Activated naive CD8-positive, alpha-beta T cell treated with anti-CD3 and anti-CD28 coated beads, Interleukin-2, amount 50 U/mL, for 16 hours (primary cell): ENCODE results near the gene WNK2.

ENCODE experiments used
- DNase-seq: peaks from one replicate; pipeline ENCODE4 v3.0.0-alpha.2; 2020; ENCODE audit warnings: low read depth, low spot score

Gene WNK2

DNA sequence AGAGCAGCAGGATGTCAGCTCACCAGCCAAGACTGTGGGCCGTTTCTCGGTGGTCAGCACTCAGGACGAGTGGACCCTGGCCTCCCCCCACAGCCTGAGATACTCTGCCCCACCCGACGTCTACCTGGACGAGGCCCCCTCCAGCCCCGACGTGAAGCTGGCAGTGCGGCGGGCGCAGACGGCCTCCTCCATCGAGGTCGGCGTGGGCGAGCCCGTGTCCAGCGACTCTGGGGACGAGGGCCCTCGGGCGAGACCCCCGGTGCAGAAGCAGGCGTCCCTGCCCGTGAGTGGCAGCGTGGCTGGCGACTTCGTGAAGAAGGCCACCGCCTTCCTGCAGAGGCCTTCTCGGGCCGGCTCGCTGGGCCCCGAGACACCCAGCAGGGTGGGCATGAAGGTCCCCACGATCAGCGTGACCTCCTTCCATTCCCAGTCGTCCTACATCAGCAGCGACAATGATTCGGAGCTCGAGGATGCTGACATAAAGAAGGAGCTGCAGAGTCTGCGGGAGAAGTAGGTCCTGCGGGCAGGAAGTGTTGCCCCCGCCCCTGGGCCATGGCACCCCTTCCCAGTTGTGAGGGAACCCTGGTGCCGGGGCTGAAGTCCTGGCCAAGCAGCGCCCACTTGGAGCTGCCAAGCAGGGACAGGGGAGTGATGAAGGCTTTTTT is 108.9 kb downstream of the WNK2 start:
- no peak for DNase-seq

DNA sequence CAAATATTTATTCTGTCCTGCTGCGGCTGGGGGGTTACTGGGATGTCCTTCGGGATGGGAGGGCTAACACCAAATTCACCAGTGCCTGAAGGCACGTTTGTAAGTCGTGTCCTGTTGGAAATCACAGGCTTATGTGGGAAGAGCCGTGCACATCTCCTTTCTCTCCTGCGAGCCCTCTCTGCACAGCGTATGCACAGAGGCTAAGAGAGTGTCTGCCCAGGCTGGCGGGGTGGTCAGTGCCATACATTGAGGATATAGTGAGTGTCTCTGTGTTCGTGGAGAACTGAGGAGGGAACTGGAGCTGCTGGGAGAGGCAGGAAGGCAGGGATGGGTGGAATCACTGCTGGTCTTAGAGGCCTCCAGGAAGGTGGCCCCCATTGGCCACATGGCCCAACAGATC is 110.1 kb downstream of the WNK2 start:
- no peak for DNase-seq

DNA sequence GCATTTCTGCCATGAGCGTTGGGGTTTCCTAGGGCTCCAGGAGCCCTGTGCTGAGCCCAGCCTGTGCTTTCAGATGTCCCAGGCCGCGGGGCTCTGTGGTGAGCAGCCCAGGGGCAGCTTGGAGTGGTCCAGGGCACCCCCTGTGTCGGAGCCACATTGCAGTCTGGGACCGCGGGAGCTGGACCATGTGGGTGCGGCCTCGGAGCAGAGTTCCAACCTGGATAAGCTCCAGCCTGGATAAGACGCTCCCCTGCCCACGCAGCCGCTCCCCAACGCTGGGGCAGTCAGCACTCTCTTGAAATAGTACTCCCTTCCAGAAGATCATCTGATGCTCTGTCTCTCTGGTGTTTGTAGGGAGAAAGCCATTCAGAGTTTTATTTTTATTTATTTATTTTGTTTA is 111.1 kb downstream of the WNK2 start:
- DNase-seq = no peak

DNA sequence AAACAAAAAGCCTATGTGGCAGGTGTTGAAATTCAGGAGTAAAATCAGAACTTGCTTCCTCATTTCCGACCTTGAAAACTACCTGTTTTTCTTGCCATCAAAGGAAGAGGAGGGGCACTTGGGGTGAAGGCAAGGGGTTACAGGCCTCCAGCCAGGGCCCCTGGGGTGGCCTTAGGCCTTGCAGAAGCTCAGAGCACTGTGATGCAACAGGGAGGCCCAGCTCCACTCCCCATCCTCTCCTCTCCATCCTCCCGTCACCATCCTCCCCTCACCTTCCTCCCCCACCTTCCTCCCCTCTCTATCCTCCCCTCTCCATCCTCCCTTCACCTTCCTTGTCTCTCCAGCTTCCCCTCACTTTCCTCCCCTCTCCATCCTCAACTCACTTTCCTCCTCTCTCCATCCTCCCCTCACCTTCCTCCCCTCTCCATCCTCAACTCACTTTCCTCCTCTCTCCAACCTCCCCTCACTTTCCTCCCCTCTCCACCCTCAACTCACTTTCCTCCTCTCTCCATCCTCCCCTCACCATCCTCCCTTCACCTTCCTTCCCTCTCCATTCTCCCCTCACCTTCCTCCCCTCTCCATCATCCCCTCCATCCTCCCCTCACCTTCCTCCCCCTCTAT is 111.6 kb downstream of the WNK2 start:
- DNase-seq = no peak

DNA sequence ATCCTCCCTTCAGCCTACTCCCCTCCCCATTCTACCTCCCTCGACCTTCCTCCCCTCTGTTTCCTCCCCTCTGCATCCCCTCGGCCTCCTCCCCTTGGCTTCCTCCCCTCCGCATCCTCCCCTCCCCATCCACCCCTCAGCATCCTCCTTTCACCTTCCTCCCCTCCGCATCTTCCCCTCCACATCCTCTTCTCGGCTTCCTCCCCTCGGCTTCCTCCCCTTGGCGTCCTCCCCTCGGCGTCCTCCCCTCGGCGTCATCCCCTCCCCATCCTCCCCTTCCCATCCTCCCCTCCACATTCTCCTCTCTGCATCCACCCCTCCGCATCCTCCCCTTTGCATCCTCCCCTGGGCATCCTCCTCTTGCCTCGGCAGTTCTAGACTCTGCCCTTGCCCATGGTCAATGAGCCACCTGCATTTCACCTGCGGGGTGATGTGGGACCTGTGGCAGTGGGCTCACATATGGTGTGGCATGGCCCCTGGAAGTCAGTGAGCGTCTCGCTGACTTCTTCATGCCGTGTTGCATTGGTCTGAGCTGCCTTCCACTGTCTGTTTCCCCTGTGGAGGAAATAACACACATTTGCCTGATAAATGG is 113.0 kb downstream of the WNK2 start:
- DNase-seq = no peak

DNA sequence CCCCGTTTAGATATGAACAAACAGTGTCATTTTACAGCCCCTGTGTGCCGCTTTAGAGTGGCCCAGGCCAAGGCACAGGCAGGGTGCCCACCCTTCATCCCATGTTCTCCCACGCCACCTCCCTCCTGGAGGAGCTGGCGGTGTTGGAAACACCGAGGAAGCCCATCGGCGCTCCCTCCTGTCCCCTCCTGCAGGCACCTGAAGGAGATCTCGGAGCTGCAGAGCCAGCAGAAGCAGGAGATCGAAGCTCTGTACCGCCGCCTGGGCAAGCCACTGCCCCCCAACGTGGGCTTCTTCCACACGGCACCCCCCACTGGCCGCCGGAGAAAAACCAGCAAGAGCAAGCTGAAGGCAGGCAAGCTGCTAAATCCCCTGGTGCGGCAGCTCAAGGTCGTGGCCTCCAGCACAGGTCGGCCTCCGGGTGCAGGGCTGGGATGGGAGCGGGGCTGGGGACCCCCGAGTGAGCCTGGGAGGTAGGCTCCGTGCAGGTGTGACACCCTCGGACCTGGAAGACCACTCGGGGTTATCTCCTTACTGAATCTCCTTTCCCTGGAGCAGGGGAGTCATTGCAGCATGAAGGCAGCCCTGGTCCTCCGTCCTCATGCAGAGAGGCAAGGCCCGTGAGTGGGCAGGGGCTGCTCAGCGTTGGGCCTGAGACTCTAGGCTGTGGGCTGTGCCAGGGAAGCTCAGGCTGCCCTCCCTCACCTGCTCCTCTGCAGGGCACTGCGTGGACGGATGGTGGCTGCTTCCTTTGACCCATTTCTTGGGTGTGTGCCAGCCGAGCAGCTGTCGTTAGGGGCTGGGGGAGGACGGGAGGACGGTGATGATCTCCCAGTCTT is 113.9 kb downstream of the WNK2 start:
- no peak for DNase-seq

DNA sequence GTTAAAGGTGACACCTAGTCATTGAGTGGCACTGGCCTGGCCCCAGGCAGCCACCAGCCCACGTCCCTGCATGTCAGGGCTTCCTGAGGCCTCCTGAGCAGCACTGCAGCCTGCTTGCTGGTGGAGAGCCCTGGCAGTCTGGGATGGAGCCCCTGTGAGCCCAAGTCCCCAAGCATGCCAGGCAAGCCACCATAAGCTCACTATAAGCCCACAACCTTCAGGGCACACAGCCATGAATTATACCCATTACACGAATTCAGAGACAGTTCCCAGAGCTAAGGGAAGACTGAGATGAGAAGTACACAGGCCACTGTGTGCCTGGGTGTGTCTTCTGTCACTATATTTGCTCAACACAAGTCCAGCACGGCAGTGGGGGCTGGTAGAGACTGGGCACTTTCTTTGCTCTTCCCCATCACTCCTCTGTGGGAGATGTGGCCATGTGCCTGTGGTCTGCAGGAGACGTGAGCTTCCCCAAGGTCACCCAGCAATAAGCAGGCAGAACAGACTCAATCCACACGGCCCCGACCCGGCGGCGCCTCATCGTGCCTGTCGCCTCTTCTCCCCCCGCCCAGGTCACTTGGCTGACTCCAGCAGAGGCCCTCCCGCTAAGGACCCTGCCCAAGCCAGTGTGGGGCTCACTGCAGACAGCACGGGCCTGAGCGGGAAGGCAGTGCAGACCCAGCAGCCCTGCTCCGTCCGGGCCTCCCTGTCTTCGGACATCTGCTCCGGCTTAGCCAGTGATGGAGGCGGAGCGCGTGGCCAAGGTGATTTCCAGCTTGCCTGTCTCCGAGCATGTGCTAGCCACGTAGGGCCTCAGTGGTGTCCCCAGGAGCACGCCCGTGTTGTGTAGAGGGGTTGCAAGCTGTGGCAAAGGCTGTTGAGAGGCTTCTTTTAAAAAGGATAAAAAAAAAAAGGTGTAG is 114.8 kb downstream of the WNK2 start:
- no peak for DNase-seq

DNA sequence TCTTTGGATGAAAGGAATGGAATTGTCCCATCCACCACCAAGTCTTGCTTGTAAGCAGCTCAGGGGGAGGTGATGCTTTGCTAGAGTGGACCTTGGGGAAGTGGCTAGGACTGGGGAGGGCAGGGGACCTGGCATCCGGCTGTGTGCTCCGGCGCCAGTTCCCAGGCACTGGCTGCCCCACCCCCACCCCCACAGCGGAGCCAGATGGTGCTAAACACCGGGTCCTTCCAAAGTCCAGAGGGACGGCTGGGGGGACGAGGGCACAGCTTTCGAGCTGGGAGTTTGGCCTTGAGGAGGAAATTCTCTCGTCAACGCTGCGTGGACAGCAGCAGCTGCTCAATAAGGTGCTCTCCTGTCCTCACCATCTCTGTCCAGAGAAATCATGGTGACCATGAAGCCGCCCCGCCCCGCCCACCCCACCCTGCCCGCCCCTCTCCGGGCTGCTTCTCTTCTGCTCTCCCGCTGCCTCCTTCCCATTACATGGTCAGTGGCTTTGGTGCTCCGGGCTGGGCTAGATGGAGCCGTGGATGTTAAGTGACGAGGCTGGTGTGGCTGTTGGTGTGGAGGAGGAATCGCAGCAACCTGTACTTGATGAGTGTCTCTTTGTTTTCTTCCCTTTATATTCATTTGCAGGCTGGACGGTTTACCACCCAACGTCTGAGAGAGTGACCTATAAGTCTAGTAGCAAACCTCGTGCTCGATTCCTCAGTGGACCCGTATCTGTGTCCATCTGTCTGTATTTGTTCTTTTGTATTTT is 115.7 kb downstream of the WNK2 start:
- no peak for DNase-seq

DNA sequence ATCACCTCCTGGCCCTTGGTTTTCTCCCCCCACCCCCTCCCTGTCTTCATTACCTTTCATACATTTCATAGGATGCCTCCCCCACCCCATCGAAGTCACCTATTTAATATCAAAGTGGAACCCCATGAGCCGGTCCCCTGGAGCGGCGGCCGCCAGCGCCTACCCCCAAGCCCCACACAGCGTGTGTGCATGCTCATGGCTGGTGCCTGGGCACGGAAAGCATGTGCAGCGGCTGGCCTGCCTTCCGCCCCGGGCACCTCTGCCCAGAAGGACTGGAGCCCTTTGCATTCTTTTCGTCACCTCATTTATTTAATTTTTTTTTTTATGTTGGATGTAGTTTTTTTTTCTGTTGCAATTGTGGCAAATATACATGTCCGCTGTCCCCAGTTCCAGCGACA is 116.2 kb downstream of the WNK2 start:
- DNase-seq = no peak

DNA sequence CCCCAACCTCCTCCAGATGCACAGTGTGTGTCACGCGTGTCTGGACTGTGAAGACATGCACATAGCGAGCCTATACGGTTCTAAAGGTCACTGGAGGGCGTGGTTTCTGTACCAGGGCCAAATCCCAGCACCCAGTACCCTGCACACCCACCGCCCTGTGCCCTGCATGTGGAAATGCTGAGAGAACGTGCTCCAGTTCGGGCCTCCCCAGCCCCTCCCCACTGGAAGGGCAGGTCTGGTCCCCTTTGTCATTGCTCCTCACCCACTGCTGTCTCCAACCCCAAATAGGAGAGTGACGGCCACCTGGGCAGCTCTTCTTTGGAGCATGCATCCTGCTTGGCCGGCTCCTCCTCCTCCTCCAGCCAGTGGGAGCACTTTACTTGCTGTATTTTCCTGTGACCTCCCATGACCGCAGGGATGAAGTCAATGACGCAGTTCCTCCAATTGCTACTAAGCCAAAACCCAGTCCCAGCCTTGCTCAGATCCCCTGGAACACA is 116.7 kb downstream of the WNK2 start:
- no peak for DNase-seq

DNA sequence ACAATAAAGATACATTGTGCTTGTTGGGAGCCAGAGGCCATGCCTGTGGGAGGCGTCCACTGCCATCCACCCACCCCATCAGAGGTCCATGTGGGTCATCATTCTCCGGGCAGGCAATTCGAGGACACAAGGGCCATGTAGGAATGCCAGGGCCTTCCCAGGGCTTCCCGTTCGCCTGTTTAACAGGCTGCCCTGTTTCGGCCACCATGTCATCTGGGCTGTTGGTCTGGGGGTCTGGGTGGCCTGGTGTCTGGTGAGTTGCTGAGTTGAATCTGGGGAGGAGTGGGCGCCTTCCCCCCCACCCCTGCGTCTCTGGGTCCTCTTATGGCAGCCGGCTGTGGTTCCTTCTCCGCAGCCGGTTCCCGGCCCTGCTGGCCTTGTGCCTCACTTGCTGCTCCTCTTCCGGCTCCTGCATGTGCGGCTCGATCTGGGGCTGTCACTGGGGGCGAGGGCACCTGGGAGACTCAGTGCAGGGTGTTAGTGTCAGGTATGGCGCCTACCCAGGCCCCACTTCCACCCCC is 117.4 kb downstream of the WNK2 start:
- no peak for DNase-seq

DNA sequence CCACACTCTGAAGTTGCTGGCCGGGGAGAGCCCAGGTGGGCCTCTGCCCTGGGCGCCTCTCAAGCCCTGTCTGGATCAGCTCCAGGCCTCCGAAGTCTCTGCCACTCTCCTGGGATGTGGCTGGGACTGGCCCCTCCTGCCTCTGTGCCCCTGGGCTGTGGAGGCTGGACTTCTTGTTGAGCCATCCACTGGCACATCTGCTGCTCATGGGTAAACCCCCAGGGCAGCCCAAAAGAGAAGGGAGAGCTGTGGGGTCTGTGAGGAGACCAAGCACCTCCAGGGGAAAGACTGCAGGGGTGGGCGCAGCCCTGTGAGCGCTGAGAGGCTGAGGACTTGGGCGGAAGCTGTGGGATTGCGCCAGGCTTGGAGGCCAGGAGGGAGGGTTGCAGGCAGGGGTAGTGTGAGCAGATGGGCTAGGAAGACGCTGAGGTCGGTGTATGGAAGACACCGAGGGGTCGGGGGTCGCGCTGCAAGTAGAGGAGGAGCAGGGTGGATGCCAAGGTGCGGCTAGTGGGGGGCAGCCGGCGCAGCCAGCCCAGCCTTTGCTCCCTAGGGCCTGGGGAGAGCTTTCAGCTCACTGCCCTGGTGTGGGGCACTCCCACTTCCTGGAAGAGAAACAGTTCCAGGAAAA is 118.1 kb downstream of the WNK2 start:
- no peak for DNase-seq

DNA sequence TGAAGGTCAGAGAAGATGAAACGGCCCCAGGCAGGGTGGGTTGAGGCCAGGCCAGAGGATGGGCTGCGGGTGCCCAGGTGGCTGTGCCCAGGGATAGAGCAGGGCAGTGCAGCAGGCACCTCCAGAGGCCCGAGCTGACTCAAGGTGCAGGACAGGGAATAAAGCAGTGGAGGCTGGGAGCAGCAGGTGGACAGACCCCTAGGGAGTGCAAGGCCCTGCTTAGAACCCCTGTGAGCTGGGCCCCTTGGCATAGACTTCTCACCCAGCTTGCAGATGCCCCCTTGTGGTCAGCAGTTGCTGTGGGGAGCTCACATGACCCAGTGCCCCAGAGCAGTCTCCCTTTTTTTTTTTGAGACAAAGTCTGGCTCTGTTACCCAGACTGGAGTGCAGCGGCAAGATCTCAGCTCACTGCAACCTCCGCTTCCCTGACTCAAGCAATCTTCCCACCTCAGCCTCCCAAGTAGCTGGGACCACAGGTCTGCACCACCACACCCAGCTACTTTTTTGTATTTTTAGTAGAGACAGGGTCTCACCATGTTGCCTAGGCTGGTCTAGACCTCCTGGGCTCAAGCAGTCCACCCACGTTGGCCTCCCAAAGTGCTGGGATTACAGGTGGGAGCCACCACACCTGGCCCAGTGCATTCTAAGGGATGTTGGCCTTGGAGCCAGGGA is 118.8 kb downstream of the WNK2 start:
- DNase-seq = peak; percentile 22

DNA sequence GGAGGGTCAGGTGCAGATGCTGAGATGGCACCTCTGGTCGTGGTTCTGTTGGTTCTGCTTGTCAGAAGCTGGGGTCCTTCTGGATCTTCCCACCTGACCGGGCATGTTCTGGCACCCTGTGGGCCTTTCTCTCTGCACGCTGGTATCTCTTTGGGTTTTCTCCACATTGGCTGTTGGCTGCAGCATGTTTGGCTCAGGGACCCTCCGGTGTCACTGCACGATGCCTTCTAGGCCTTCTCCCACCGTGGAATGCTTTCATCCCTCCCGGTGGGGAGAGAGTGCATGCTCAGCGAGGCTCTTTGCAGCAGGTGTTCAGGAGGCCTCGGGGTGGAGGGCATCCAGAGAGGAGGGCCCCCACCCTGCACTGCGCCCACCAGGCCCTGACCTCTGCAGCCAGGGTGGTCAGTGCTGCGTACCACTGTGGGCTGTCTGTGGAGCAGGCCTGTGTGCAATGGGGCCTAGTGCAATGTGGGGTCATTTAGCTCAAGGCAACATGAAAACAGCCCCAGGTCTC is 119.4 kb downstream of the WNK2 start:
- no peak for DNase-seq

DNA sequence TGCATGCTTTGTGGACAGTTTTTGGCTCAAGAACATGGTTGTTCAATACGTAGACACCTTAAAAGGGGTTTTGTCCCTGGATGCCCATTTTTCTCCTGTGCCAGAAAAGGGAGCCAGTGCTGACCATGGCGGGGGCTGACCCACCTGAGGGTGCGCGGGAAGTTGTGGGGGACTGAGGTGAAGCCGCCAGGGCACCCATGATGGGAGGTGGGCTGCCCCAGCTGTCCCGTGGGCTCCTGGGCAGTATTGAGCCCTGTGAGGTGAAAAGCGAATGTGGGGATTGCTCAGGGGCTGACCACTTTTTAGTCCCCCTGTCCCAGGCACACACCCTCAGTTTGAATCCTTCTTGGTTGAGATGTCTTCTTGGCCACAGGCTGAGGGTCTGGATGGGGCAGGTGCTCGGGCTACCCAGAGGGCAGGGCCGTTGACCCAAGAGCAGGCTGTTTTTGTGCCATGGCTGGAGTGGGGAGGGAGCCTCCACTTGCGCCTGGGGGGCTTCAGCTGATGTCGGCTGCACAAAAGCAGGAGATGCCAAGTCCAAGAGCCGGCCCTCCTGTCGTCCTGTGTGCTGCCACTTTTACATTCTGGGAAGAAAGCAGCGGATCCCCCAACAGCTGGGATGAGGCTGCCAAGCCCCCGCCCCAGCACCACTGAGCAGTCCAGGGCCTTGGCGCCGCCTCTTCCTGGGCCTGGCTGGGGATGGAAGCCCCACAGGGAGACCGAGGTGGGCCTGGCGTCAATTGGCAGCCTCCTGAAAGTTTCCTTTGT is 120.1 kb downstream of the WNK2 start:
- DNase-seq = no peak

DNA sequence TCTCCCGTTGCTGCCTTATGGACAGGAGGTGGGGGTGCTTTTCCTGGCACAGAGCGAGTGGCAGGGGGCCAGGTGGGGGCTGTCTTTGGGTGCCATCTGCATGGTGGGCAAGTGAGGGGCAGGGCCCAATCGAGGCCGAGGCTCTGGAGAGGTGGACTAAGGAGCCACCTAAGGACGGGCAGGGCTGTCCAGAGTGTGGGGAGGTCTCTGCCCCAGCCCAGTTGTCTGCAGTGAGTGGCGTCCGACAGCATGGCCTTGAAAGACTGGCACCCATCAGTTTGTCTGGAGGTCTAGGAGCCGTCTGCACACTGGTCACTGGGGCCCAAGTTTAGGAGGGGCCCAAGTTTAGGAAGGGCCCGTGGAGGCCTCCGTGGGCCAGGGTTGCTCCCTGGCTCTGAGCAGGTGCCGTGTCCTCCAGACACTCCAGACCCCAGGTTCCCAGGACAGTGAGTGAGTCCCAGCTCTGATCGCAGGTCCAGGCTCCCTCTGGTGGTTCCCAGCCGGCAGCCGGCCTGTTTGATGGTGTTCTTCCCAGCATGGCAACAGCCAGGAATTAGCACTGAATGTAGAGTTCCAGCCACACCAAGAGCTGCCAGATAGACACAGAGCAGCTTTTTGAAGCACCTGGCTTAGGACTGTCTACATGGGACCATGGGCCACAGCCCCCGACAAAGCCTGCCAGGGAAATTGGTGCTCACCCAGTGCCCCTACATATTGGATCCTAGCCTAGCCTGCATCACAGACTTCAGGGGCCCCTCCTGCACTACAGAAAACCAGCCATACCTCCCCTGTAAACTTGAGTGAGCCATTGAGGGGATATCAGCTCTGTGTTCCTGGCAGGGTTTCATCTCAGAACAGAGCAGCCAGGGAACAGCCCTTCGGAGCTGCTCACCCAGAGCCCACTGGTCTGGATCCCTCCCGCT is 120.9 kb downstream of the WNK2 start:
- DNase-seq = no peak

DNA sequence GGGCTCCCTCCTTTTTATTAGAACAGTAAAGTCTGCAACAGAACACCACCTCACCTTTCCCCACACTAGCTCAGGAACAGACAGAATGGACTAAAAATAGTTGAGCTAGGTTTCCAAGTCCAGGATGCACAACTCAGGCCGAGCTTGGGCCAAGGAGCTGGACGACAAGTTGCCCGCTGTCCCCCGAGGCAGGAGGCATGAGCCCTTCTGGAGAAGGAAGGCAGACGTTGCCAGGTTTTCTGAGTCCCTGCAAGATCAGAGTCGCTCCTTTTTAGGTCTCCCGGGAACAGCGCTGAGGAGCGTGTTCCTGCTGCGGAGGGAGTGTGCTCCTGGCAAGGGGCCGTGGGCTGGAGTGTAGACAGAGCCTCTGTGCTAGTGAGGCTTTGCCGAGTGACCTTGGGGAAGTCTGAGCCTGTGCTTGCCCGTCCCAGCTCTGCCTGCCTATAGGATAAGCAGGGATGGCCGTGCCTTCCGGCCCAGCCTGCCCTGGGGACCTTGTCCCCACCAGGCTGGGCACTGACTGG is 121.6 kb downstream of the WNK2 start:
- no peak for DNase-seq
